Osteoblast (primary cell): Measurements from ENCODE around the gene SP110. TPM values are rescaled to one million over a fixed set of nuclear protein-coding genes. Genes with fewer than 3 reads are reported as not detected.
A peak's percentile ranks its signal among the peaks of the same experiment; 100 is the strongest.

Source experiments
- DNase-seq: peaks from one replicate; pipeline ENCODE4 v3.0.0; 2011; ENCODE audit warnings: low spot score, mixed read lengths; ENCODE audit not compliant: insufficient read length; ENCODE audit errors: missing footprints
- H2AFZ ChIP-seq: 2 replicates; pipeline ENCODE4 v1.6.0; 2011; ENCODE audit warnings: mild to moderate bottlenecking, low read length
- H3K27ac ChIP-seq: 2 replicates; pipeline ENCODE4 v1.5.1; 2011; ENCODE audit warnings: mild to moderate bottlenecking, low read depth, low read length, moderate library complexity
- H3K27me3 ChIP-seq: 2 replicates; pipeline ENCODE4 v1.6.0; 2012; ENCODE audit warnings: mild to moderate bottlenecking, control low read depth, inconsistent platforms, low read length, moderate library complexity; ENCODE audit not compliant: insufficient read depth
- H3K36me3 ChIP-seq: 2 replicates; pipeline ENCODE4 v1.5.1; 2011; ENCODE audit warnings: mild to moderate bottlenecking, low read length, control low read depth, moderate library complexity; ENCODE audit not compliant: insufficient read depth
- H3K4me1 ChIP-seq: 2 replicates; pipeline ENCODE4 v1.5.1; 2011; ENCODE audit warnings: mild to moderate bottlenecking, low read length, control low read depth, moderate library complexity; ENCODE audit not compliant: insufficient read depth
- H3K4me2 ChIP-seq: 2 replicates; pipeline ENCODE4 v1.6.0; 2011; ENCODE audit warnings: mild to moderate bottlenecking, low read length; ENCODE audit not compliant: insufficient read depth
- H3K4me3 ChIP-seq: fragments of 200-600 bp; sonication (generic); 3 replicates; pipeline ENCODE4 v1.5.1; 2012; ENCODE audit warnings: mild to moderate bottlenecking, low read length, inconsistent platforms; ENCODE audit not compliant: insufficient read depth
- H3K79me2 ChIP-seq: 2 replicates; pipeline ENCODE4 v1.6.0; 2012; ENCODE audit warnings: mild to moderate bottlenecking, low read length, control low read depth, inconsistent platforms; ENCODE audit not compliant: insufficient read depth
- H3K9me3 ChIP-seq: 2 replicates; pipeline ENCODE4 v1.5.1; 2011; ENCODE audit warnings: low read depth, low read length, control low read depth
- H4K20me1 ChIP-seq: 2 replicates; pipeline ENCODE4 v1.6.0; 2012; ENCODE audit warnings: mild to moderate bottlenecking, low read length, control low read depth; ENCODE audit not compliant: insufficient read depth
- total RNA-seq: library from RNA; depleted of rRNA; stranded (reverse); fragments of >200 nt; gene quantifications from 2 replicates; pipeline ENCODE4 v1.2.3, GENCODE V29; 2012
- TF ChIP-seq, protein P1 (sequence below): IDR thresholded peaks from 2 replicates; pipeline ENCODE4 v1.5.1; 2011; ENCODE audit warnings: mild to moderate bottlenecking, low read depth, low read length, moderate library complexity; ENCODE audit errors: extremely low read depth

SP110 gene
- total RNA-seq, 1 donor = 15.9 TPM

DNA sequence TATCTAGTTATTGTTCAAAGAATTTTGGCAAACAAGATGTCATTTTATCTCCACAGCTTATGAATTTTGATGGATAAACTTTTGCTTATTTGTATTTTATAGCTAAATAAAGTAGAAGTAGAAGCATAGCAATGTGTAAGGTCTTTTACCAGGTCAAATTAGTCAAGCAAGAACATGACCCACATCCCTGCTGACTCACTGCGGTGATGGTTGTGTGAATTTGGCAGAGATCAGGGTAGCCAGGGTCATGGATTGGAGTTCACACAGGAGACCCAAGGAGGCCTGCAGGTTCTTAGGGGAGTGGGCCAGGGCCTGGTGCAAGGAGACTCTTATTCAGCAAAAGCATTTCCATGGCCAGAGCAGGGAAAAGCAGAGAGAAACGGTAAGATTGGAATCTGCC, 24.4 kb upstream of the SP110 start:
- no peak overlapping the region for H2AFZ ChIP-seq
- H3K27ac ChIP-seq = no peak overlapping the region
- H3K4me3 ChIP-seq = no peak overlapping the region
- H3K4me1 ChIP-seq = no peaks in the 10 kb centered on the region
- TF ChIP-seq, protein P1, sequence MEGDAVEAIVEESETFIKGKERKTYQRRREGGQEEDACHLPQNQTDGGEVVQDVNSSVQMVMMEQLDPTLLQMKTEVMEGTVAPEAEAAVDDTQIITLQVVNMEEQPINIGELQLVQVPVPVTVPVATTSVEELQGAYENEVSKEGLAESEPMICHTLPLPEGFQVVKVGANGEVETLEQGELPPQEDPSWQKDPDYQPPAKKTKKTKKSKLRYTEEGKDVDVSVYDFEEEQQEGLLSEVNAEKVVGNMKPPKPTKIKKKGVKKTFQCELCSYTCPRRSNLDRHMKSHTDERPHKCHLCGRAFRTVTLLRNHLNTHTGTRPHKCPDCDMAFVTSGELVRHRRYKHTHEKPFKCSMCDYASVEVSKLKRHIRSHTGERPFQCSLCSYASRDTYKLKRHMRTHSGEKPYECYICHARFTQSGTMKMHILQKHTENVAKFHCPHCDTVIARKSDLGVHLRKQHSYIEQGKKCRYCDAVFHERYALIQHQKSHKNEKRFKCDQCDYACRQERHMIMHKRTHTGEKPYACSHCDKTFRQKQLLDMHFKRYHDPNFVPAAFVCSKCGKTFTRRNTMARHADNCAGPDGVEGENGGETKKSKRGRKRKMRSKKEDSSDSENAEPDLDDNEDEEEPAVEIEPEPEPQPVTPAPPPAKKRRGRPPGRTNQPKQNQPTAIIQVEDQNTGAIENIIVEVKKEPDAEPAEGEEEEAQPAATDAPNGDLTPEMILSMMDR = no peak
- H3K36me3 ChIP-seq = no peaks in the 10 kb centered on the region
- no peaks in the 10 kb centered on the region for H3K79me2 ChIP-seq
- DNase-seq = no peak
- peaks cover 2% of the 10 kb centered on the region for H3K27me3 ChIP-seq
- no peaks in the 10 kb centered on the region for H4K20me1 ChIP-seq
- H3K9me3 ChIP-seq = no peaks in the 10 kb centered on the region
- no peak overlapping the region for H3K4me2 ChIP-seq

DNA sequence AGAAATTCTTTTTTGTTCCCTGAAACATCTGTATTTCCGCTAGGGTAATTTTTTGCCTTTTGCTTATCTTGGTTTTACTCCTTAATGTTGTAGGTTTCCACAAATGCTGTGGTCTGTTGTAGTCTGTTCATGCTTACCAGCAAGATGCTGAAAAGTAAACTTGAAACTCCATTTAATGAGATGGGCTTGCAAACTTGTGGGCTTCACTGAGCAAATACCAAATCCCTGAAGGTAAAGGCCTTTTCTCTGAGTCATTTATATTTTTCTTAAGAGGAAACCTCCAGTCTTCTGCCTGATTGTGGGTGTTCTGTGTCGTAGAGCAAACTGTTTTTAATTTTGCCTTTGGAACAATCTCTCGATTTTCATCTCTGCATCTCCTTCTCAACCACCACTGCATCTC, 15.1 kb upstream of the SP110 start:
- Histone ChIP-seq H3K4me3 (no peak overlapping the region), H3K79me2 (no peaks in the 10 kb centered on the region), H3K9me3 (no peaks in the 10 kb centered on the region), H4K20me1 (no peaks in the 10 kb centered on the region), H3K27me3 (no peaks in the 10 kb centered on the region), H3K27ac (no peak overlapping the region), H3K4me1 (peaks cover 3% of the 10 kb centered on the region), H3K4me2 (no peak overlapping the region), H3K36me3 (no peaks in the 10 kb centered on the region), H2AFZ (peak overlapping the region; percentile 27)
- DNase-seq = no peak
- TF ChIP-seq, protein P1 = no peak

DNA sequence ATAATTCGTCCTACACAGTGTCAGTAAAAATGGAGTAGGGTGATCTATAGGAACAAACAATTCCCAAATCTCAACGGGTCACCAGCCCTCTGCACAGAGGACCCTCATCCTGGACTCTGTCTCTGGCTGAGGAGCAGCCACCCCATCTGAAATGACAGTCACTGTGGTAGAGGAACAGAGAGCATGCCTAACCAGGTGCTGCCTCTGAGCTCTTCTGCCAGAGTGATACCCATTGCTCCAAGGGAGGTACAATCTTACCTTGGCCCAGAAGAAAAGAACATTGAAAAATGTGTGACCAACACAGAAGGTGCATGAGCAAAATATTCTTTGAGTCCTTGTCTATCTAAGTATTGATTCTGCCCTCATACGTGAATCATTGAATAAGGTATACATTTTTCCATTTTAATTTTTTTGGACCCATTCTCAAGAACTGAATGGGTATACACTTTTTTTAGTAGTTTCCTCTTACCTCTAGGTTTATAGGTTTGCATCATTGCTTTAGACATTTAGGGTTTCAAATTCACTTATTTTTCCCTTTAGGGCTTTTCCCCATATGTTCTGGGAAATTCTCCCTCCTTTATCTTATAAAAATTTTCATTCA, 14.4 kb upstream of the SP110 start:
- no peak overlapping the region for H3K27ac ChIP-seq
- H3K36me3 ChIP-seq = no peaks in the 10 kb centered on the region
- no peak for DNase-seq
- no peaks in the 10 kb centered on the region for H3K9me3 ChIP-seq
- H3K27me3 ChIP-seq = no peaks in the 10 kb centered on the region
- peaks cover 3% of the 10 kb centered on the region for H3K4me1 ChIP-seq
- no peak overlapping the region for H3K4me2 ChIP-seq
- H4K20me1 ChIP-seq = no peaks in the 10 kb centered on the region
- TF ChIP-seq, protein P1 = no peak
- H2AFZ ChIP-seq = no peak overlapping the region
- H3K79me2 ChIP-seq = no peaks in the 10 kb centered on the region
- H3K4me3 ChIP-seq = no peak overlapping the region

DNA sequence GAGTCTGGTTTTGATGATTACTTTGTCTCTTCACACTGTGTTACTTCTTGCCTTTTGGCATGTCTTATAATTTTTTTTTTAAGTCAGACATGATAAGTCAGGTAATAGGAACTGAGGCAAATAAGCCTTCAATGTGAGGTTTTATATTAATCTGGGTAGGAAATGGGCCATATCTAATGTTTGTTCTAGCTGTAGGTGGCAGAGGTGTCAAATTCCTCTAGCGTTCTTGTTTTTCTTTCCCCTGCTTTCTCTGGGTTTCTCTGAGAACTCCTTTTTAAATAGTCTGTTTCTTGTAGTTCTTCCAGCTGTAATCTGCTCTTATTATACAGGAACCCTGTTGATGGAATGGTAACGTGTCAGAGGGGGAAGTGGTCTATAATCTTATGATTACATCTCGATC, 11.5 kb upstream of the SP110 start:
- no peaks in the 10 kb centered on the region for H3K27me3 ChIP-seq
- H3K4me3 ChIP-seq = no peak overlapping the region
- no peaks in the 10 kb centered on the region for H3K79me2 ChIP-seq
- no peak overlapping the region for H3K27ac ChIP-seq
- H2AFZ ChIP-seq = no peak overlapping the region
- DNase-seq = no peak
- H3K9me3 ChIP-seq = no peaks in the 10 kb centered on the region
- TF ChIP-seq, protein P1 = no peak
- peaks cover 3% of the 10 kb centered on the region for H3K4me1 ChIP-seq
- no peaks in the 10 kb centered on the region for H3K36me3 ChIP-seq
- H3K4me2 ChIP-seq = no peak overlapping the region
- H4K20me1 ChIP-seq = no peaks in the 10 kb centered on the region
